Spleen (tissue), 7 donors: ENCODE measurements around the gene MYH7B.

Experiments
- POLR2A ChIP-seq, 3 donors: fragments of 450-650 bp; IDR thresholded peaks; one replicate each; pipeline ENCODE4 v1.5.1; 2017; ENCODE audit warnings: antibody characterized with exemption in 3 of 3, mild to moderate bottlenecking in 1 of 3
- TF ChIP-seq, protein P1 (sequence below), 11 experiments: fragments of 200-600 bp in 7 of 11; fragments of 450-650 bp in 4 of 11; sonication (generic) in 4 of 11; IDR thresholded peaks in 8 of 11; conservative IDR thresholded peaks in 3 of 11; 1 replicate in 7 of 11; 2 replicates in 4 of 11; pipeline versions ENCODE4 v1.4.0 to v1.8.0; 2016 to 2021; ENCODE audit warnings: antibody characterized with exemption in 11 of 11, inconsistent platforms in 4 of 11, mild to moderate bottlenecking in 1 of 11
- donor health status: DM: no; HTN: no; CAD: no; lungs with moderate emphysema.
- donor health status: DM: no; HTN: no; CAD: no.
- donor health status: DM: no; HTN: no; CAD: no.

DNA sequence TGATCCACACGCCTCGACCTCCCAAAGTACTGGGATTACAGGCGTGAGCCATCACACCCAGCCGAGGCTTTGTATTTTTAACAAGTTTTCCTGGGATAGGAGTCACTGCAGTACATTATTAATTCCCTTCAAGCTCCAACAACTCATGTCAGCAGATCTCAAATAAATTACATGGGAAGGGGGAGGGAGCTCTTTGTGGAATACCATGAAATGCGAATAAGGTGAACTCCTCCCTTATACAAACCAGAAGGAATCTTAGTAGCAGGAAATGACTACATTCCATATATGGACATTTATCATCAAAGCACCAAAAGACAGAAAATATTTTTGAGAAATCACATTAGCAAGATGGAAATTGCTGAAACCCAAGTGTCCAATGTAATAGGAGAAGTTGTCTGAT, 3.0 kb upstream of the MYH7B start:
- TF ChIP-seq, protein P1, sequence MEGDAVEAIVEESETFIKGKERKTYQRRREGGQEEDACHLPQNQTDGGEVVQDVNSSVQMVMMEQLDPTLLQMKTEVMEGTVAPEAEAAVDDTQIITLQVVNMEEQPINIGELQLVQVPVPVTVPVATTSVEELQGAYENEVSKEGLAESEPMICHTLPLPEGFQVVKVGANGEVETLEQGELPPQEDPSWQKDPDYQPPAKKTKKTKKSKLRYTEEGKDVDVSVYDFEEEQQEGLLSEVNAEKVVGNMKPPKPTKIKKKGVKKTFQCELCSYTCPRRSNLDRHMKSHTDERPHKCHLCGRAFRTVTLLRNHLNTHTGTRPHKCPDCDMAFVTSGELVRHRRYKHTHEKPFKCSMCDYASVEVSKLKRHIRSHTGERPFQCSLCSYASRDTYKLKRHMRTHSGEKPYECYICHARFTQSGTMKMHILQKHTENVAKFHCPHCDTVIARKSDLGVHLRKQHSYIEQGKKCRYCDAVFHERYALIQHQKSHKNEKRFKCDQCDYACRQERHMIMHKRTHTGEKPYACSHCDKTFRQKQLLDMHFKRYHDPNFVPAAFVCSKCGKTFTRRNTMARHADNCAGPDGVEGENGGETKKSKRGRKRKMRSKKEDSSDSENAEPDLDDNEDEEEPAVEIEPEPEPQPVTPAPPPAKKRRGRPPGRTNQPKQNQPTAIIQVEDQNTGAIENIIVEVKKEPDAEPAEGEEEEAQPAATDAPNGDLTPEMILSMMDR (IDR thresholded peaks at IDR 0.05 in 8 of 11, conservative IDR thresholded peaks at IDR 0.05 in 3 of 11): no peak
- no peak for TF ChIP-seq POLR2A (IDR thresholded peaks at IDR 0.05)
